GM21526 (cell line): Measurements from ENCODE around the gene SEMA6D.
A peak's percentile ranks its signal among the peaks of the same experiment; 100 is the strongest.

Experiments
- ATAC-seq: cut with Tn5 transposase; IDR thresholded peaks from one replicate; pipeline ENCODE4 v1.9.1; 2021; ENCODE audit warnings: moderate library complexity; ENCODE audit not compliant: unreplicated experiment, low FRiP score

Gene SEMA6D

GRCh38 chr15:47778263-47778770 is 61.0 kb downstream of the SEMA6D start:
- ATAC-seq = no peak

- no peak for ATAC-seq
These were observed 63.7 kb downstream of the SEMA6D start for GRCh38 chr15:47780971-47781370.

GRCh38 chr15:47781527-47781926 is 64.2 kb downstream of the SEMA6D start:
- ATAC-seq = no peak

DNA sequence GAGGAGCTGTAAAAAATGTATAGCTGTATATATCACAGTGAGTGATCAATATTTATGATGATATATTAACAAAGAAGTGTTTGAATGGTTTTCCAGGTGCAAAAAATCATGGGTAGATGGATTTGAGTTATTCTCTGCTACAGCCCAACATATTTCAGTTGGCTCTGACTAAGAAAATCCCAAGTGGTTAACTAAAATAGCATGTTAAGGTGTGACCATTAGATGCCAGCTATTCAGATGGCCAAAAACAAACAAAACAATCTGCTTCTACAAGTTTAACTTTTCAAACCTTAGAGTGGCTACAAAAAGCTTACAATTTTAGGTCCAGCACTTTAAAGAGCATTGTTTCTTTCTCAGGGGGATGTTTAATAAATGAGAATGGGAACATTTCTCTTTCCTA is 67.5 kb downstream of the SEMA6D start:
- no peak for ATAC-seq

- no peak for ATAC-seq
These were observed 69.1 kb downstream of the SEMA6D start for GRCh38 chr15:47786371-47786770.

- no peak for ATAC-seq
These were observed 70.6 kb downstream of the SEMA6D start for GRCh38 chr15:47787875-47788274.

GRCh38 chr15:47788685-47789084 is 71.4 kb downstream of the SEMA6D start:
- no peak for ATAC-seq

- no peak for ATAC-seq
These were observed 73.9 kb downstream of the SEMA6D start for GRCh38 chr15:47791161-47791560.

DNA sequence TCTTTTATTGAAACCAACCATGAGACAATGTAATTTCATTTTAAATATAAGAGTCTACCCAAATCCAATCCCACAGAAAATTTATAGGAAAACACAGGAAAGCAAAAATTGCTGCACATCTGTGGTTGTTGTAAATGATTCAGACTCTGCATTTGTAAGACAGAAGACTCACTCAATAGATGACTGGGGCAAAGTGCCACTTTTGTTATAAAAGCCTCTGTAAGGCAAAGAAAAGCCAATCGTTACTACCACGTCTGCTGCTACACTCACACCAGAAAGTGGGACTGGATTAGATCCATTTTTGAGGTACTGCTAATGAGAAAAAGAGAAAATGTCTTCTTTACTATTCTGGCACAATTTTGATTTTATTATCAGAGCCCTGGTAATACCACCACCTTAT is 74.9 kb downstream of the SEMA6D start:
- ATAC-seq = no peak

GRCh38 chr15:47794252-47794914 is 77.1 kb downstream of the SEMA6D start:
- ATAC-seq = no peak

- no peak for ATAC-seq
These were observed 78.6 kb downstream of the SEMA6D start for GRCh38 chr15:47795864-47796263.

DNA sequence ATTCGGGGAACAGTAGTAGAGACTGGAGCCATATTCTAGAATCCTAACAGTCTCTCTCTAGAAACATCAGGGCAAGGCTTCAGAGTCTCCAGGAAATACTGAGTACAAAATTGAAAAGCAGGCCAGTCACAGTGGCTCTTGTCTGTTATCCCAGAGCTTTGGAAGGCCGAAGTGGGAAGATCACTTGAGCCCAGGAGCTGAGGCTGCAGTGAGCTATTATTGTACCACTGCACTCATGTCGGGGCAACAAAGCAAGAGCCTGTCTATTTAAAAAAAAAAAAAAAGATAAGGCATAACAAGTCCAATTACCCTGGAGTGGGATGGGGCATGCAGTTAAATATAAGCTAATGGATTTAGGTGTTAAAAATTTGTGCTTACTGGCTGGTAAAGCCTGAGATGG is 79.0 kb downstream of the SEMA6D start:
- no peak for ATAC-seq

DNA sequence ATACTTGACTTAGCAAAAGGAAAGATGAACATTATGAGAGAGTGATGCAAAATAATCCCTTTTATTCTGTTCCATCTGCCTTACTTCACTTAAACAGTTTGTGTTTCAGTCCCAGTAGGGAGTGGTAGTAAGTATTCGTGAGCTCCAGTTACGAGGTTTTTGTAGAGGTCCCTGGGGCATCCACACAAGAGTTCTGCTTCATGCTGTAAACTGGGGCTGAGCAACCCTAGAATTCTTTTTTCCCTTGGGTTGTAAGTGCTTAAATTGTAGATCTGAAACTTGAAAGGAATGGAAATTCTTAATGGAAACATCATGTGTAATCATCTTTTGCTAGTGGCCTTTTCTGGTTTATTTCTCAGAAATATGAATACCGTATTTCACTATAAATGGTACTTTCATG is 79.5 kb downstream of the SEMA6D start:
- no peak for ATAC-seq

DNA sequence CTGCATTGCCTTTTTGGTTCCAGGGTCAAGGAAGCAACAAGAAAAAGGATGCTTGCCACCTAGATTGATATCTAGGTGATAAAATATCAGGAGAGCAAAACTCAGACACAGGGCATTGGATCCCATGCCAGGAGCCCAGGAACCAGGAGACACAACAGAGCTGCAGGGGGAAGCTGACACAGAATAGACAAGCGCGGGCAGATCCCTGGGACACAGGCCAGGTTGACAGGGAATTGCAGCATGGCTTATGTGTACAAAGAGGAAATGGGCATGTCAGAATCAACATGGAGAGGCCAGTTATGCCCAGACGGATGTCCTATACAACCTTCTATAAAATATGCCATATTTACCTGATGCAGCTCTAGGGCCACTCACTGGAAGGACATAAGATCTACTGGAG is 84.2 kb downstream of the SEMA6D start:
- ATAC-seq = no peak

DNA sequence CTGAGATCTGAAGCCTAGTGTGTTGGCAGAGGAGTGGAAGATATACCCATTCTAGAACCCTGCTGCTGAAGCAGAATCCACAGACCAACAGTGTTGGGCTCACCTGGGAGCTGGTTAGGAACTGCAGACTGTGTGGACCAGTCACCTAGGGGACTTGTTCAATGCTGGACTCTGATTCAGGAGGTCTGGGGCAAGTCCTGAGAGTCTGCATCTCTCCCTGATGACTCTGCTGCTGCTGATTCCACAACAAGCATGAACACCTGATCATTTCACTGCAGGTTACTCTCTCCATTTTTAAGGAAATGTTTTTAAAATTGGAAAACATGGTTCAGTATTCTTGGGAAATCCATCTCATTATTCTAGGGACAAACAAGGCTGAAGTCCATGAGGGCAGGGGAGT is 84.9 kb downstream of the SEMA6D start:
- ATAC-seq = no peak

DNA sequence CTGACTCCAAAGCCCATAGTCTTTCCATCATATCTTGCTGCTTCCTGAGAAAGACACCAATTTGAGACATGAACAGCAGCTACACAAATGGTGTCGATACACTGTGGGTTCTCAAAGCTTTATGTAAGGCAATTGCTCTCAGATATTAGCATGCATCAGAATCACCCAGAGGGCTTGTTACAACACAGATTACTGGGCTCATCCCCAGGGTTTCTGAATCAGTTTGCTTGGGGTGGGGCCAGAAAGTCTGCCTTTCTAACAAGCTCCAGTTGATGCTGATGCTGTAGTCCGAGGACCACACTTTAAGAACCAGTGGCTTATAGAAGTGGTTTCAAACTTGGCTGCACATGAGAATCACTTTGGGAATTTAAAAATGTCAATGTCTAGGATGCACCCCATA is 86.5 kb downstream of the SEMA6D start:
- no peak for ATAC-seq

DNA sequence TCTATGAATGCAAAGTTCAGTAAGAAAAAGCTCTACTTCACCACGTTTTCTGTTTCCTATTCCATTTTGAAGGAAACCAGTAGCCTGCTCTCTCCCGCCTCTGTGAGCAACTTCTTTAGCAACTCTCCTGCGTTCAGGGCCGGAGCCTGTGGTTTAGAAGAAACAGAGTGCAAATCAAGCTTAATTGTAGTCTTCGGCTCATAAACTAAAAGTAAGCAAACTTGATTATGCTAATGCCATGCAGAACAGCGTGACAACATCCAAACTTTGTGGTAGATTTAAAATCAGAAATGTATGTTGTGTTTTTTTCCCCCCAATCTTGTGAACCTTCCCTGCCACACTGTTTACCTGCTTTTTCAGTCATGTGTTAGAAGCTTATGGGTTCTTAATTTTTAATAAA is 87.4 kb downstream of the SEMA6D start:
- no peak for ATAC-seq

GRCh38 chr15:47806008-47806407 is 88.7 kb downstream of the SEMA6D start:
- no peak for ATAC-seq

GRCh38 chr15:47811172-47811571 is 93.9 kb downstream of the SEMA6D start:
- ATAC-seq = no peak

DNA sequence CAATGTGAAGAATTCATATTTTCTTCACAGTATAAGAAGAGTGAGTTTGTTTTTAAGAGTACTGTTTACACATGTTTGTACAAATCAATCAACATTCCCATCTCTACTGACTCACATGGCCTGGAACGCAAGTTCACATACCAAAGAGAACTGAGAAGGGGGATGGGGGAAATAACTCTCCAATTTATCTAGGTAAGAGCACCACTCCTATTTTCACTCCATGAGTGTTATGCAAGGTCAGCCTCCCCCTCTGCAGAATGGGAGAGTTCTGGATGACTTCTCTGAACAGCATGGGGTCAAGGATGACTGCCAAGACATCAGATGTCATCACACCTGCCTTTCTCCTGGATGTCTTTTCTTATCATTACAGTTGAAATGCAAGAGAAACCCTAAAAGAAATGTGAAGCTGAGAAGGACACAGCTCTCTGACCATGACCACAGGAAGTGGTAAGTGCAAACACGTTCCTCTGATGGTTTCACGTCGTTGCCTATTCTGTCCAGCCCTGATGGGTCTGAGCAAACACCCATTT is 95.2 kb downstream of the SEMA6D start:
- peak; percentile 57 for ATAC-seq

DNA sequence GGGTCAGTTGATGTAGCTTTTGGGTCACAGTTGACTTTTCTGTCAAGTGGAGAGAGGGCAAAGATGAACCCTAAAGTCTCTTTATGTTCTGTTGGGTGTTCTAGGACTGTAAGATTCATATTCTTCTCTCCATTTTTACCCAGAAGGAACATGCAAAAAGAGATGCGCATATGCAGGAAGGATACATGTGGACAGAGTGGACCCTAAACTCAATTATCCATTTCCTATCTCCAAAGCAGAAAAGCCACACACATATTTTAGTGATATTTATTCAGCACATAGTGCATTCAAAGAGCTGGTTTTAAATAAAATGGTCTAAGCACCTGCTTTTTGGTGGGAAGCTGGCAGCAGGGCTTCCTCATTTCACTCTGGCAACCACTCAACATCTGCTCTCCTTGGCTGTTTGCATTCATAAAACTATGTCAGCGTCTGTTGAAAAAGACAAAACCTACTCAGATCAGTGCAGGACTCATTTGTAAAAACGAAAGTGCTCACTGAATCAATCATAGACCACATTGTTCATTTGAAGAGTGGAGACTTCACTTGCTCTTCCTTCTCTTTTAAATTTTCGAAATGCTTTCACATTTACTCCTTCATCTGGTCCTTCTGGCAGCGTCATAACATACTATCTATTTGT is 96.6 kb downstream of the SEMA6D start:
- ATAC-seq = peak; percentile 88

DNA sequence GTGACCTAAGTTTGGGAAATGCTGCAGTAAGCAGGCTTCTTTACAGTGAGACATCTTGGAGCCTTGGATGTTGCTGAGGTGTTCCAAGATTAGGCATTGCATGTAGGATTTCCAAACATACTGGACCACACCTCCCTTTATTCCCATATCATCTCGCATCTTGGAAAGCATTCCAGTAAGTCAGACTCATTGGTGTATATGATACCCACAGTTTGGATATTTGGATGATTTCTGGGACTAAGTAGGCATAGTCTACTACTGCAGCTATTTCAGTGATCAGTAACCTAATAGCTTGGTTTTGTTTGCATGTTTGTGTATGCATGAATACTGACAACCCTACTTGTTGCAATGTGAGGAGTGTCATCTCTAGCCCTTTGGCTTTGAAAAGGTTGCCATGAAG is 97.3 kb downstream of the SEMA6D start:
- no peak for ATAC-seq
